H9 (cell line): ENCODE measurements around the gene KAT7. TPM values are rescaled to one million over a fixed set of nuclear protein-coding genes. Genes with fewer than 3 reads are reported as not detected.

Source experiments
- DNase-seq: peaks from one replicate; pipeline ENCODE4 v3.0.0-alpha.2; 2017
- H2AFZ ChIP-seq: one replicate; pipeline ENCODE4 v1.6.1; 2013; ENCODE audit warnings: mild to moderate bottlenecking, low read length, control low read depth, moderate library complexity
- H2AK5ac ChIP-seq: 2 replicates; pipeline ENCODE4 v1.6.1; 2013; ENCODE audit warnings: low read length, control low read depth, mixed read lengths; ENCODE audit not compliant: insufficient read length
- H2BK120ac ChIP-seq: one replicate; pipeline ENCODE4 v1.6.1; 2013; ENCODE audit warnings: low read depth, mild to moderate bottlenecking, low read length, control low read depth, inconsistent platforms; ENCODE audit not compliant: poor library complexity, severe bottlenecking
- H2BK12ac ChIP-seq: 2 replicates; pipeline ENCODE4 v1.6.1; 2013; ENCODE audit warnings: low read length, control low read depth, mixed read lengths, low read depth; ENCODE audit not compliant: insufficient read length
- H2BK15ac ChIP-seq: 2 replicates; pipeline ENCODE4 v1.6.1; 2013; ENCODE audit warnings: low read depth, low read length, control low read depth
- H2BK20ac ChIP-seq: one replicate; pipeline ENCODE4 v1.6.1; 2013; ENCODE audit warnings: low read depth, mild to moderate bottlenecking, low read length, control low read depth, inconsistent platforms; ENCODE audit not compliant: poor library complexity, severe bottlenecking
- H2BK5ac ChIP-seq: 2 replicates; pipeline ENCODE4 v1.6.1; 2013; ENCODE audit warnings: low read length, control low read depth, mixed read lengths; ENCODE audit not compliant: insufficient read length
- H3K14ac ChIP-seq: 2 replicates; pipeline ENCODE4 v1.6.1; 2013; ENCODE audit warnings: low read length, control low read depth; ENCODE audit not compliant: insufficient read depth
- H3K18ac ChIP-seq: 2 replicates; pipeline ENCODE4 v1.6.1; 2013; ENCODE audit warnings: low read depth, mild to moderate bottlenecking, mixed read lengths, low read length, control low read depth; ENCODE audit not compliant: insufficient read length
- H3K23ac ChIP-seq: 2 replicates; pipeline ENCODE4 v1.6.1; 2013; ENCODE audit warnings: low read length, control low read depth, mixed read lengths, low read depth; ENCODE audit not compliant: insufficient read length
- H3K23me2 ChIP-seq: 2 replicates; pipeline ENCODE4 v1.6.1; 2013; ENCODE audit warnings: low read depth, mild to moderate bottlenecking, mixed read lengths, low read length, control low read depth; ENCODE audit not compliant: insufficient read length, poor library complexity, severe bottlenecking
- H3K27ac ChIP-seq: 2 replicates; pipeline ENCODE4 v1.5.1; 2013; ENCODE audit warnings: low read length, control low read depth, mixed read lengths, low read depth; ENCODE audit not compliant: insufficient read length
- H3K27me3 ChIP-seq: 2 replicates; pipeline ENCODE4 v1.6.1; 2013; ENCODE audit warnings: low read length, control low read depth, inconsistent platforms; ENCODE audit not compliant: insufficient read depth
- H3K4ac ChIP-seq: 2 replicates; pipeline ENCODE4 v1.6.1; 2013; ENCODE audit warnings: low read depth, mild to moderate bottlenecking, control low read depth, inconsistent platforms, low read length, moderate library complexity
- H3K4me1 ChIP-seq: 2 replicates; pipeline ENCODE4 v1.6.1; 2013; ENCODE audit warnings: low read length, control low read depth, inconsistent platforms; ENCODE audit not compliant: insufficient read depth
- H3K4me2 ChIP-seq: 2 replicates; pipeline ENCODE4 v1.6.1; 2013; ENCODE audit warnings: low read length, control low read depth, mixed read lengths; ENCODE audit not compliant: insufficient read length, insufficient read depth
- H3K56ac ChIP-seq: 2 replicates; pipeline ENCODE4 v1.6.1; 2013; ENCODE audit warnings: low read depth, mild to moderate bottlenecking, mixed read lengths, low read length, control low read depth; ENCODE audit not compliant: insufficient read length
- H3K79me1 ChIP-seq: 2 replicates; pipeline ENCODE4 v1.6.1; 2013; ENCODE audit warnings: low read depth, mild to moderate bottlenecking, moderate library complexity, low read length, control low read depth, inconsistent platforms; ENCODE audit not compliant: insufficient read depth, poor library complexity, severe bottlenecking
- H3K79me2 ChIP-seq: 2 replicates; pipeline ENCODE4 v1.6.1; 2013; ENCODE audit warnings: low read length, control low read depth, inconsistent platforms; ENCODE audit not compliant: insufficient read depth
- H3K9ac ChIP-seq: 2 replicates; pipeline ENCODE4 v1.6.1; 2013; ENCODE audit warnings: low read length, control low read depth, mixed read lengths; ENCODE audit not compliant: insufficient read length; ENCODE audit errors: extremely low read depth
- H3K9me3 ChIP-seq: one replicate; pipeline ENCODE4 v1.6.1; 2013; ENCODE audit warnings: low read depth, low read length, inconsistent platforms; ENCODE audit not compliant: control insufficient read depth
- H3T11ph ChIP-seq: one replicate; pipeline ENCODE4 v1.6.1; 2013; ENCODE audit warnings: mild to moderate bottlenecking, low read length, control low read depth, inconsistent platforms
- H4K20me1 ChIP-seq: one replicate; pipeline ENCODE4 v1.6.1; 2013; ENCODE audit not compliant: control insufficient read depth, insufficient read length, insufficient read depth
- H4K5ac ChIP-seq: 2 replicates; pipeline ENCODE4 v1.6.1; 2013; ENCODE audit warnings: low read depth, mild to moderate bottlenecking, mixed read lengths, low read length, control low read depth; ENCODE audit not compliant: insufficient read length
- H4K8ac ChIP-seq: replicated peaks from 2 replicates; pipeline ENCODE4 v1.6.1; 2013; ENCODE audit warnings: low read length, control low read depth, mixed read lengths, low read depth; ENCODE audit not compliant: insufficient read length
- H4K91ac ChIP-seq: 2 replicates; pipeline ENCODE4 v1.6.1; 2013; ENCODE audit warnings: low read depth, mild to moderate bottlenecking, moderate library complexity, mixed read lengths, low read length, control low read depth; ENCODE audit not compliant: insufficient read length
- H3K27ac Mint-ChIP-seq, 3 experiments: 2 replicates in 2 of 3; 3 replicates in 1 of 3; pipeline ENCODE4 v1.8.0; 2020 to 2021; ENCODE audit warnings: mixed read lengths in 3 of 3, mild to moderate bottlenecking in 1 of 3, moderate library complexity in 1 of 3
- H3K27me3 Mint-ChIP-seq: 2 replicates; pipeline ENCODE4 v1.8.0; 2021; ENCODE audit warnings: low read depth, mild to moderate bottlenecking, moderate library complexity, mixed read lengths
- H3K36me3 Mint-ChIP-seq, 3 experiments: 2 replicates in 2 of 3; 3 replicates in 1 of 3; pipeline ENCODE4 v1.8.0; 2020 to 2021; ENCODE audit warnings: low read depth in 3 of 3, mixed read lengths in 3 of 3; ENCODE audit not compliant: insufficient read depth in 1 of 3
- H3K4me1 Mint-ChIP-seq, 2 experiments: 2 replicates each; pipeline ENCODE4 v1.8.0; 2020; ENCODE audit warnings: mixed read lengths in 2 of 2
- H3K4me3 Mint-ChIP-seq, 2 experiments: 2 replicates in 1 of 2; 3 replicates in 1 of 2; pipeline ENCODE4 v1.8.0; 2020 to 2021; ENCODE audit warnings: mild to moderate bottlenecking in 2 of 2, mixed read lengths in 2 of 2, moderate library complexity in 1 of 2
- H3K9me3 Mint-ChIP-seq, 2 experiments: 2 replicates in 1 of 2; 3 replicates in 1 of 2; pipeline ENCODE4 v1.8.0; 2020; ENCODE audit warnings: mild to moderate bottlenecking in 2 of 2, mixed read lengths in 2 of 2, moderate library complexity in 1 of 2
- WGBS: extraction: QIAGEN DNeasy Blood & Tissue Kit; methylation state at CpG from one replicate; pipeline ENCODE4 v1.1.7; 2013; ENCODE audit warnings: missing lambda C conversion rate, low lambda C conversion rate, mixed read lengths; ENCODE audit not compliant: insufficient read length; ENCODE audit errors: extremely low coverage; 5-methylcytosine and 5-hydroxymethylcytosine counted together
- total RNA-seq: library from RNA; stranded (reverse); gene quantifications from 2 replicates; pipeline ENCODE4 v1.2.1, GENCODE V29; 2021
- TF ChIP-seq, protein P1 (sequence below): fragments of 200-600 bp; sonication (generic); conservative IDR thresholded peaks from 3 replicates; pipeline ENCODE4 v1.8.0; 2021; ENCODE audit warnings: antibody characterized with exemption, mild to moderate bottlenecking

Gene KAT7
- total RNA-seq, 1 experiment from 2014 or later, result 93.1 TPM

DNA sequence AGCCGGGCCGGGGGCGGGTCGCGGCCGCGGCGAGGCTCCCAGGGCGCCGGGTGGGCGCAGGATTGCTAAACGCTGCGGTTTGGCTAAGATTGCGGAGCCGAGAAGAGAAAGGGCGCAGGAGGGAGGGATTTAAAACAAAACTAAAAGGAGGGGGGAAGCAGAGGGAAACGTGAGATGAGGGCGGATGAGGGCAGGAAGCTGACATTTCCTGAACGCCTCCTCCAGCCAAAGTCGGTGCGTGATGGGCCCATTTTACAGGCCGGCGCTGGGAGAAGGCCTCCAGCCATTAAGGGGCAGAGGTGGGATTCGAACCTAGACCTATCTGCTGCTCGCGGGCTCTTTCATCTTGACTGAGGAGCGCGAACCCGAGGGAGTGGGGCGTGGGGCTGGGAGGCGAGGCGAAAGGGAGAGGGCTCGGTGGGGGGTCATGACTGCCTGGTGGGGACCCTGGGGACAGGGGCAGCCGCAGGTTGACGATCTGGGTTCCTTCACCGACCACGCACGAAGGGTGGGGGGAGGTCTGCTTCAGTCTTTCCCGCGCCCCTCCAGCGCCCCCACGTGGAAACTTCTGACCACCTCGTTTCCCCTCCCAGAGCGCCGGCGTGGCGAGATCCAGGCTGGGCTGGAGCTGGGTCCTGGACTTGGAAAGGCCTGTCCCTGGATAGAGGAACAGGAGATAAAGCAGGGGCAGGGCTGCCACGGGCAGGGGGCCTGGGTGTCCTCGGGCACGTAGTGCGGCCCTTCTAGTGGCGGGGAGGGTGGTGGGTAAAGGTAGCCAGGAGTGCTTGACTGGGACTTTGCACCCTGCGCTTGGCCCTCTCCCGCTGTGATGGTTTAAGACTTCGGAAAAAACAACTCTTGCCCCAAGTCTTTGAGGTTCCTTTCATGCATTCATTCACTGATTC, 63.2 kb downstream of the KAT7 start:
- H3K79me2 ChIP-seq, result no peaks in the 10 kb centered on the region
- peaks cover 3% of the 10 kb centered on the region for H3K23me2 ChIP-seq
- no CpG with 5 or more reads among the region's 55 CpGs for WGBS
- peak; percentile 86 for DNase-seq
- Mint-ChIP-seq H3K9me3 (no peaks in the 10 kb centered on the region), H3K27me3 (peaks cover 65% of the 10 kb centered on the region), H3K36me3 (peaks cover 0 to 3% (median 0%) of the 10 kb centered on the region in 3 experiments; a peak in 1 of 7 replicates), H3K27ac (0 out of 7 replicates have a peak overlapping the region, but pooled peaks of 1 of the 3 experiments have one; percentile 21), H3K4me3 (peak overlapping the region; percentile 72 to 83), H3K4me1 (peaks cover 14 to 25% of the 10 kb centered on the region in 2 experiments)
- no peak overlapping the region for H3K23ac ChIP-seq
- H4K91ac ChIP-seq, result no peak overlapping the region
- H2BK5ac ChIP-seq, result no peak overlapping the region
- TF ChIP-seq, protein P1, sequence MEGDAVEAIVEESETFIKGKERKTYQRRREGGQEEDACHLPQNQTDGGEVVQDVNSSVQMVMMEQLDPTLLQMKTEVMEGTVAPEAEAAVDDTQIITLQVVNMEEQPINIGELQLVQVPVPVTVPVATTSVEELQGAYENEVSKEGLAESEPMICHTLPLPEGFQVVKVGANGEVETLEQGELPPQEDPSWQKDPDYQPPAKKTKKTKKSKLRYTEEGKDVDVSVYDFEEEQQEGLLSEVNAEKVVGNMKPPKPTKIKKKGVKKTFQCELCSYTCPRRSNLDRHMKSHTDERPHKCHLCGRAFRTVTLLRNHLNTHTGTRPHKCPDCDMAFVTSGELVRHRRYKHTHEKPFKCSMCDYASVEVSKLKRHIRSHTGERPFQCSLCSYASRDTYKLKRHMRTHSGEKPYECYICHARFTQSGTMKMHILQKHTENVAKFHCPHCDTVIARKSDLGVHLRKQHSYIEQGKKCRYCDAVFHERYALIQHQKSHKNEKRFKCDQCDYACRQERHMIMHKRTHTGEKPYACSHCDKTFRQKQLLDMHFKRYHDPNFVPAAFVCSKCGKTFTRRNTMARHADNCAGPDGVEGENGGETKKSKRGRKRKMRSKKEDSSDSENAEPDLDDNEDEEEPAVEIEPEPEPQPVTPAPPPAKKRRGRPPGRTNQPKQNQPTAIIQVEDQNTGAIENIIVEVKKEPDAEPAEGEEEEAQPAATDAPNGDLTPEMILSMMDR, result peak; percentile 88
- no peak overlapping the region for H4K8ac ChIP-seq
- H3K79me1 ChIP-seq, result no peaks in the 10 kb centered on the region
- no peaks in the 10 kb centered on the region; the same call in 1 of the 2 replicates for H3K27me3 ChIP-seq
- no peak overlapping the region for H2BK15ac ChIP-seq
- no peak overlapping the region for H3K4ac ChIP-seq
- H3K18ac ChIP-seq, result no peak overlapping the region
- H2AK5ac ChIP-seq, result no peak overlapping the region
- no peaks in the 10 kb centered on the region for H3K4me1 ChIP-seq
- no peaks in the 10 kb centered on the region for H4K20me1 ChIP-seq
- H2BK20ac ChIP-seq, result no peak overlapping the region
- peak overlapping the region; percentile 46 for H3K4me2 ChIP-seq
- H2AFZ ChIP-seq, result no peak overlapping the region
- H3K27ac ChIP-seq, result no peak overlapping the region
- H3T11ph ChIP-seq, result no peak overlapping the region
- H2BK12ac ChIP-seq, result no peak overlapping the region
- H2BK120ac ChIP-seq, result no peak overlapping the region
- no peaks in the 10 kb centered on the region for H3K9me3 ChIP-seq
- H3K14ac ChIP-seq, result no peak overlapping the region
- no peak overlapping the region for H3K9ac ChIP-seq
- no peak overlapping the region for H4K5ac ChIP-seq
- H3K56ac ChIP-seq, result no peak overlapping the region
